Liver (tissue), 9 donors: ENCODE data around the gene GRAP2. TPM values are rescaled to one million over a fixed set of nuclear protein-coding genes. Genes with fewer than 3 reads are reported as not detected.
"Not testable (repeated sequence)": the region's sequence is repeated elsewhere in the genome, so short reads cannot be mapped to it uniquely, and the experiment has no call there.

Experiments
- DNase-seq: peaks from one replicate; pipeline ENCODE4 v3.0.0-alpha.2; 2017; ENCODE audit warnings: low spot score
- H3K27ac ChIP-seq, 2 donors: one replicate each; pipeline ENCODE4 v1.7.0; 2013; ENCODE audit warnings: inconsistent platforms in 2 of 2, low read length in 2 of 2, control low read depth in 1 of 2, low read depth in 1 of 2, mild to moderate bottlenecking in 1 of 2
- H3K27me3 ChIP-seq, 4 donors: one replicate each; pipeline versions ENCODE4 v1.6.1 to v1.7.0; 2013; ENCODE audit warnings: low read length in 3 of 4, inconsistent platforms in 1 of 4, mild to moderate bottlenecking in 1 of 4, moderate library complexity in 1 of 4; ENCODE audit not compliant: control insufficient read depth in 4 of 4, insufficient read depth in 4 of 4
- H3K36me3 ChIP-seq, 4 donors: one replicate each; pipeline versions ENCODE4 v1.6.1 to v1.7.0; 2013; ENCODE audit warnings: low read length in 3 of 4, mild to moderate bottlenecking in 3 of 4, low read depth in 1 of 4, moderate library complexity in 1 of 4; ENCODE audit not compliant: control insufficient read depth in 4 of 4, insufficient read depth in 3 of 4
- H3K4me1 ChIP-seq, 4 donors: one replicate each; pipeline versions ENCODE4 v1.6.1 to v1.7.0; 2013; ENCODE audit warnings: low read length in 3 of 4, mild to moderate bottlenecking in 3 of 4, moderate library complexity in 1 of 4; ENCODE audit not compliant: control insufficient read depth in 4 of 4, insufficient read depth in 4 of 4
- H3K4me3 ChIP-seq, 3 donors: one replicate each; pipeline versions ENCODE4 v1.6.1 to v1.7.0; 2013; ENCODE audit warnings: low read length in 3 of 3, control low read depth in 1 of 3, low read depth in 1 of 3, mild to moderate bottlenecking in 1 of 3
- H3K9ac ChIP-seq, 2 donors: one replicate each; pipeline ENCODE4 v1.7.0; 2013; ENCODE audit warnings: low read length in 2 of 2, mild to moderate bottlenecking in 2 of 2, moderate library complexity in 2 of 2, control low read depth in 1 of 2, low read depth in 1 of 2
- H3K9me3 ChIP-seq, 4 donors: one replicate each; pipeline versions ENCODE4 v1.6.1 to v1.7.0; 2013; ENCODE audit warnings: low read length in 3 of 4; ENCODE audit not compliant: control insufficient read depth in 4 of 4
- EGR1 ChIP-seq, 2 donors: IDR thresholded peaks; 2 replicates each; pipeline ENCODE4 v1.6.1; 2016 to 2018; ENCODE audit warnings: antibody characterized with exemption in 2 of 2, low read depth in 2 of 2
- FOXA2 ChIP-seq: IDR thresholded peaks from 2 replicates; pipeline ENCODE4 v1.6.1; 2016; ENCODE audit warnings: antibody characterized with exemption
- GABPA ChIP-seq, 2 donors: IDR thresholded peaks in 1 of 2; conservative IDR thresholded peaks in 1 of 2; 2 replicates each; pipeline ENCODE4 v1.6.1; 2016; ENCODE audit warnings: antibody characterized with exemption in 2 of 2, mild to moderate bottlenecking in 1 of 2, moderate library complexity in 1 of 2
- HNF4G ChIP-seq: IDR thresholded peaks from 2 replicates; pipeline ENCODE4 v1.6.1; 2016; ENCODE audit warnings: antibody characterized with exemption
- JUND ChIP-seq, 2 donors: IDR thresholded peaks; 2 replicates each; pipeline ENCODE4 v1.6.1; 2016; ENCODE audit warnings: antibody characterized with exemption in 2 of 2
- MAX ChIP-seq: IDR thresholded peaks from 2 replicates; pipeline ENCODE4 v1.6.1; 2016; ENCODE audit warnings: antibody characterized with exemption
- NR2F2 ChIP-seq: IDR thresholded peaks from 2 replicates; pipeline ENCODE4 v1.6.1; 2016; ENCODE audit warnings: antibody characterized with exemption
- RXRA ChIP-seq, 2 donors: IDR thresholded peaks; 2 replicates each; pipeline ENCODE4 v1.6.1; 2017 to 2018; ENCODE audit warnings: antibody characterized with exemption in 2 of 2, mild to moderate bottlenecking in 1 of 2
- SP1 ChIP-seq: IDR thresholded peaks from 2 replicates; pipeline ENCODE4 v1.6.1; 2018; ENCODE audit warnings: antibody characterized with exemption, mild to moderate bottlenecking
- YY1 ChIP-seq: IDR thresholded peaks from 2 replicates; pipeline ENCODE4 v1.6.1; 2016; ENCODE audit warnings: antibody characterized with exemption, mild to moderate bottlenecking
- WGBS: extraction: QIAGEN DNeasy Blood & Tissue Kit; methylation state at CpG from one replicate; pipeline ENCODE4 v1.1.7; 2013; 5-methylcytosine and 5-hydroxymethylcytosine counted together
- polyA plus RNA-seq, 2 donors: library from polyadenylated mRNA; stranded (reverse) in 1 of 2; unstranded in 1 of 2; fragments of 200-250 nt in 1 of 2; fragments of >200 nt in 1 of 2; fragmentation: Nextera tagmentation in 1 of 2; extraction: Ambion mirVana in 1 of 2; gene quantifications; one replicate each; pipeline versions ENCODE4 v1.2.1 to v1.2.3, GENCODE V29; 2013 to 2015
- total RNA-seq, 2 donors: library from RNA; depleted of rRNA; stranded (reverse); fragments of >200 nt; gene quantifications; one replicate each; pipeline ENCODE4 v1.2.3, GENCODE V29; 2014
- TF ChIP-seq, protein P1 (sequence below): IDR thresholded peaks from 2 replicates; pipeline ENCODE4 v1.6.1; 2016; ENCODE audit warnings: antibody characterized with exemption
- TF ChIP-seq, protein P2 (sequence below): fragments of 150-350 bp; IDR thresholded peaks from 2 replicates; pipeline ENCODE4 v1.5.1; 2017; ENCODE audit warnings: improper control_type of control experiment, low read depth, low read length; ENCODE audit not compliant: missing input control
- donor health status: healthy.
- donor health status: healthy.
- donor health status: healthy.
- donor health status: healthy.
- donor health status: healthy.

Gene GRAP2
- total and polyA plus RNA-seq, 4 donors, result 0.22 to 38.2 (median 0.78) TPM

DNA sequence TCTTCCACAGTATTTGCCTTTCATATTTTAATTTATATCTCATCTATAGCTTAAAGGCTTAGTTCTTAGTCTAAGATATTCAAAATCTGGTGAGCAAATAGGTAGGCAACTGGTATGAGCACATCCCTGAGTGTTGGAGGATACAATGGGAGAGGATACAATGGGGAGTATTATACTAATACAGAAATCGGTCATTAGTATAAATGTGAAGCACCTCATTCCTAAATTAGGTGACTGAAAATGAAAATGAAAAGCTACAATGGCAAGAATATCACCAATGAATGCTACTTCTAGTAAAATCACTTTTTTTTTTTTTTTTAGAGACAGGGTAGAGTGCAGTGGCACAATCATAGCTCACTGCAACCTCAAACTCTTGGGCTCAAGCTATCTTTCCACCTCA lies 28.3 kb upstream of the GRAP2 start:
- Histone ChIP-seq H3K9me3 (peaks cover 0 to 4% (median 0%) of the 10 kb centered on the region in 4 donors), H3K27me3 (peaks cover 0 to 7% (median 0%) of the 10 kb centered on the region in 4 donors), H3K4me1 (no peaks in the 10 kb centered on the region), H3K4me3 (no peak overlapping the region), H3K9ac (no peak overlapping the region), H3K27ac (no peak overlapping the region), H3K36me3 (no peaks in the 10 kb centered on the region)
- TF ChIP-seq JUND (IDR thresholded peaks at IDR 0.05) (no peak), RXRA (IDR thresholded peaks at IDR 0.05) (no peak), MAX (no peak), NR2F2 (no peak), HNF4G (no peak)
- TF ChIP-seq, protein P1, sequence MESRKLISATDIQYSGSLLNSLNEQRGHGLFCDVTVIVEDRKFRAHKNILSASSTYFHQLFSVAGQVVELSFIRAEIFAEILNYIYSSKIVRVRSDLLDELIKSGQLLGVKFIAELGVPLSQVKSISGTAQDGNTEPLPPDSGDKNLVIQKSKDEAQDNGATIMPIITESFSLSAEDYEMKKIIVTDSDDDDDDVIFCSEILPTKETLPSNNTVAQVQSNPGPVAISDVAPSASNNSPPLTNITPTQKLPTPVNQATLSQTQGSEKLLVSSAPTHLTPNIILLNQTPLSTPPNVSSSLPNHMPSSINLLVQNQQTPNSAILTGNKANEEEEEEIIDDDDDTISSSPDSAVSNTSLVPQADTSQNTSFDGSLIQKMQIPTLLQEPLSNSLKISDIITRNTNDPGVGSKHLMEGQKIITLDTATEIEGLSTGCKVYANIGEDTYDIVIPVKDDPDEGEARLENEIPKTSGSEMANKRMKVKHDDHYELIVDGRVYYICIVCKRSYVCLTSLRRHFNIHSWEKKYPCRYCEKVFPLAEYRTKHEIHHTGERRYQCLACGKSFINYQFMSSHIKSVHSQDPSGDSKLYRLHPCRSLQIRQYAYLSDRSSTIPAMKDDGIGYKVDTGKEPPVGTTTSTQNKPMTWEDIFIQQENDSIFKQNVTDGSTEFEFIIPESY, result no peak
- 83% methylated on average over 1 of the region's 1 CpG for WGBS
- no peak for DNase-seq

DNA sequence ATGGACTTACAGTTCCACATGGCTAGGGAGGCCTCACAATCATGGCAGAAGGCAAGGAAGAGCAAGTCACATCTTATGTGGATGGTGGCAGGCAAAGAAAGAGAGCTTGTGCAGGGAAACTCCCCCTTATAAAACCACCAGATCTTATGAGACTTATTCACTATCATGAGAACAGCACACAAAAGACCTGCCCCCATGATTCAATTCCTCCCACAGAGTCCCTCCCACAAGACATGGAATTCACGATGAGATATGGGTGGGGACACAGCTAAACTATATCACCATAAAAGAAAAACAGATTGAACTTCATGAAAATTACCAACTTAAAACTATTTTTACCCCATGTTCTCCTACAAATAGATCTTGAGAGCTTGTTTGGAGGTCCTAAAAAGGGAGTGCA lies 26.9 kb upstream of the GRAP2 start:
- Histone ChIP-seq H3K36me3 (no peaks in the 10 kb centered on the region), H3K9me3 (peaks cover 0 to 2% (median 0%) of the 10 kb centered on the region in 4 donors), H3K4me1 (no peaks in the 10 kb centered on the region), H3K27me3 (peaks cover 0 to 9% (median 0%) of the 10 kb centered on the region in 4 donors), H3K27ac (no peak overlapping the region), H3K4me3 (no peak overlapping the region), H3K9ac (no peak overlapping the region)
- TF ChIP-seq RXRA (IDR thresholded peaks at IDR 0.05) (no peak), MAX (no peak), FOXA2 (no peak), GABPA (IDR thresholded peaks at IDR 0.05 in 1 of 2, conservative IDR thresholded peaks at IDR 0.05 in 1 of 2) (no peak), NR2F2 (no peak), SP1 (no peak), EGR1 (IDR thresholded peaks at IDR 0.05; ENCODE audit: low read depth in 2 of 2) (no peak), YY1 (no peak)
- TF ChIP-seq, protein P2, sequence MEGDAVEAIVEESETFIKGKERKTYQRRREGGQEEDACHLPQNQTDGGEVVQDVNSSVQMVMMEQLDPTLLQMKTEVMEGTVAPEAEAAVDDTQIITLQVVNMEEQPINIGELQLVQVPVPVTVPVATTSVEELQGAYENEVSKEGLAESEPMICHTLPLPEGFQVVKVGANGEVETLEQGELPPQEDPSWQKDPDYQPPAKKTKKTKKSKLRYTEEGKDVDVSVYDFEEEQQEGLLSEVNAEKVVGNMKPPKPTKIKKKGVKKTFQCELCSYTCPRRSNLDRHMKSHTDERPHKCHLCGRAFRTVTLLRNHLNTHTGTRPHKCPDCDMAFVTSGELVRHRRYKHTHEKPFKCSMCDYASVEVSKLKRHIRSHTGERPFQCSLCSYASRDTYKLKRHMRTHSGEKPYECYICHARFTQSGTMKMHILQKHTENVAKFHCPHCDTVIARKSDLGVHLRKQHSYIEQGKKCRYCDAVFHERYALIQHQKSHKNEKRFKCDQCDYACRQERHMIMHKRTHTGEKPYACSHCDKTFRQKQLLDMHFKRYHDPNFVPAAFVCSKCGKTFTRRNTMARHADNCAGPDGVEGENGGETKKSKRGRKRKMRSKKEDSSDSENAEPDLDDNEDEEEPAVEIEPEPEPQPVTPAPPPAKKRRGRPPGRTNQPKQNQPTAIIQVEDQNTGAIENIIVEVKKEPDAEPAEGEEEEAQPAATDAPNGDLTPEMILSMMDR, result no peak
- WGBS, result 57% methylated on average over 1 of the region's 1 CpG
- DNase-seq, result no peak

DNA sequence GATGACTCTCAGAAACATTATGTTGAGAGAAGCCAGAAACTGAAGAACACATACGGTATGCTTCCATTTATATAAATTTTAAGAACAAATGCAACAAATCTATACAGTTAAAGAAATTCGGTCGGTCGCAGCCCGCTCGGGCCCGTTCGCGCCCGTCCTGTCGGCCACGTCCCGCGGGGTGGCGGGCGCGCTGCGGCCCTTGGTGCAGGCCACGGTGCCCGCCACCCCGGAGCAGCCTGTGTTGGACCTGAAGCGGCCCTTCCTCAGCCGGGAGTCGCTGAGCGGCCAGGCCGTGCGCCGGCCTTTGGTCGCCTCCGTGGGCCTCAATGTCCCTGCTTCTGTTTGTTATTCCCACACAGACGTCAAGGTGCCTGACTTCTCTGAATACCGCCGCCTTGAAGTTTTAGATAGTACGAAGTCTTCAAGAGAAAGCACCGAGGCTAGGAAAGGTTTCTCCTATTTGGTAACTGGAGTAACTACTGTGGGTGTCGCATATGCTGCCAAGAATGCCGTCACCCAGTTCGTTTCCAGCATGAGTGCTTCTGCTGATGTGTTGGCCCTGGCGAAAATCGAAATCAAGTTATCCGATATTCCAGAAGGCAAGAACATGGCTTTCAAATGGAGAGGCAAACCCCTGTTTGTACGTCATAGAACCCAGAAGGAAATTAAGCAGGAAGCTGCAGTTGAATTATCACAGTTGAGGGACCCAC lies 25.6 kb upstream of the GRAP2 start:
- not testable (repeated sequence) for H3K27ac ChIP-seq, H3K4me1 ChIP-seq, H3K36me3 ChIP-seq, H3K4me3 ChIP-seq, DNase-seq, H3K9me3 ChIP-seq, H3K9ac ChIP-seq, H3K27me3 ChIP-seq
- 83% methylated on average over 38 of the region's 42 CpGs for WGBS
